ENCODE results near the gene PSMD1.
"Not testable (repeated sequence)": the region's sequence is repeated elsewhere in the genome, so short reads cannot be mapped to it uniquely, and the experiment has no call there.

Gene PSMD1

GRCh38 chr2:231174211-231174651, 117.6 kb downstream of the PSMD1 start:
- no peak overlapping the region for H3K4me3 ChIP-seq (replicated peaks; ENCODE audit: low read depth, low read length)
- no peak for DNase-seq (ENCODE audit: extremely low read depth, low read depth)
- no peak for TF ChIP-seq CTCF (IDR thresholded peaks at IDR 0.05; ENCODE audit: low read depth, low read length, missing control alignments)

GRCh38 chr2:231176066-231176465, 119.4 kb downstream of the PSMD1 start:
- no peak for TF ChIP-seq CTCF (IDR thresholded peaks at IDR 0.05; ENCODE audit: low read depth, low read length, missing control alignments)
- no peak overlapping the region for H3K4me3 ChIP-seq (replicated peaks; ENCODE audit: low read depth, low read length)
- no peak for DNase-seq (ENCODE audit: extremely low read depth, low read depth)

- no peak overlapping the region for H3K4me3 ChIP-seq (replicated peaks; ENCODE audit: low read depth, low read length)
- DNase-seq (ENCODE audit: extremely low read depth, low read depth) = no peak
- no peak for TF ChIP-seq CTCF (IDR thresholded peaks at IDR 0.05; ENCODE audit: low read depth, low read length, missing control alignments)
Observed at GRCh38 chr2:231177156-231178025, 120.7 kb downstream of the PSMD1 start.

- not testable (repeated sequence) for H3K4me3 ChIP-seq (replicated peaks; ENCODE audit: low read depth, low read length); DNase-seq (ENCODE audit: extremely low read depth, low read depth)
Observed at GRCh38 chr2:231178805-231179204, 122.1 kb downstream of the PSMD1 start.

GRCh38 chr2:231181860-231182512, 125.3 kb downstream of the PSMD1 start:
- no peak overlapping the region for H3K4me3 ChIP-seq (replicated peaks; ENCODE audit: low read depth, low read length)
- TF ChIP-seq CTCF (IDR thresholded peaks at IDR 0.05; ENCODE audit: low read depth, low read length, missing control alignments) = no peak
- no peak for DNase-seq (ENCODE audit: extremely low read depth, low read depth)

GRCh38 chr2:231182513-231182899, 125.8 kb downstream of the PSMD1 start:
- no peak for DNase-seq (ENCODE audit: extremely low read depth, low read depth)
- no peak overlapping the region for H3K4me3 ChIP-seq (replicated peaks; ENCODE audit: low read depth, low read length)
- TF ChIP-seq CTCF (IDR thresholded peaks at IDR 0.05; ENCODE audit: low read depth, low read length, missing control alignments) = no peak

GRCh38 chr2:231183851-231184250, 127.2 kb downstream of the PSMD1 start:
- no peak overlapping the region for H3K4me3 ChIP-seq (replicated peaks; ENCODE audit: low read depth, low read length)
- DNase-seq (ENCODE audit: extremely low read depth, low read depth) = no peak
- TF ChIP-seq CTCF (IDR thresholded peaks at IDR 0.05; ENCODE audit: low read depth, low read length, missing control alignments) = no peak

All from HFF-Myc (cell line).